EH (cell line): ENCODE data around the gene ACADSB.
A peak's percentile ranks its signal among the peaks of the same experiment; 100 is the strongest.

Experiments used
- DNase-seq: peaks from one replicate; pipeline ENCODE4 v3.0.0-alpha.2; 2015; ENCODE audit warnings: low read depth

ACADSB gene

DNA sequence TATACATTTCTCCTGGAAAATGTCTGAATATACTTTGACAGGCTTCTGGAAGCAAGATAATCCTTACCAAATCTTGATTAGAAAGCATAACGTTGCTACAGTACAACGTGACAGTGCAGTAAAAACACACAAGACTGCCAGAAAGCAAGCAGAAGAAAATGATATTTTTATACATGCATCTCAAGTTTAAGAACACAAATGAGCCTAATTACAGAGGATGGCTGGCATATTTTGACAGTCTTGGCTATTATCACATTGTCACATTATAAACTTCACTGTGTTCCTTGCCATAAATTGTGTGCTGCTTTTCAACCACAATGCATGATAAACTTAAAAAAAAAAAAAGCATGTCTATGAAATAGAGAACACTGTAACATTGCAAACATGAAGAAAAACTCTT is 4.5 kb upstream of the ACADSB start:
- no peak for DNase-seq

DNA sequence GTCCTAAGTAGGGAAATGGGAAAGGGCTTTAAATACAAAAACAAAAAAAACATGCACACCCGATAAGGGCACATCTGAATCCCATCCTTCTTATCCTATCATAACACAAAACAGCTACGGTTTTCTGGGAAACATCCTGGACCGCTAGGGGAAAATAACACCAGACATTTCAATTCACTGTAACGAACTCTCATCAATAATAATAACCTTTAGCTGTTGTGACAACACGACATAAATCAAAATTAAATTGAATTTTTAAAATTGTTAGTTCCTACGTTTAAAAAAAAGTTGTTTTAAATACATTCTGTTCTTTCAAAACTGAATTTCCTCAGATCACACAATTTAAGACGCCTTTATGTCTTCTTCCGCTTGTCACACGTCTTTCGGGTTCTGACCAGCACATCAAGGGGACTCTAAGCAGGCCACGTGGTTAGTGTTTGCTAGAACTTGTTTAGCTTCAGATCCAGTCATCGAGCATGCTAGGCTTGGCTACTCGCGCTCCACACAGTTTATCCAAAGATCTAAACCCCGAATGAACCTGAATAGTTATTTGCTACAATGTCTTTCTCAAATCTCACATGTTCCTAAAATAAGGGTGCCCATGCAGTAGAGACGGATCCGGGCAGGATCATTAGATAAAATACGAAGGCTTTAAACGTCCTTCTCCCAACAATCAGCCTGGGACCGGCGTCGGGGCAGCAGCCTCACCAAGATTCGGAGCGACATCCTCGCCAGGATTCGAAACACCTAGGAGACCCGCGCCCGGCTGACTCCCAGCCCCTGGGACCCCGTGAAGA is 1.1 kb upstream of the ACADSB start:
- DNase-seq, result peak; percentile 63

DNA sequence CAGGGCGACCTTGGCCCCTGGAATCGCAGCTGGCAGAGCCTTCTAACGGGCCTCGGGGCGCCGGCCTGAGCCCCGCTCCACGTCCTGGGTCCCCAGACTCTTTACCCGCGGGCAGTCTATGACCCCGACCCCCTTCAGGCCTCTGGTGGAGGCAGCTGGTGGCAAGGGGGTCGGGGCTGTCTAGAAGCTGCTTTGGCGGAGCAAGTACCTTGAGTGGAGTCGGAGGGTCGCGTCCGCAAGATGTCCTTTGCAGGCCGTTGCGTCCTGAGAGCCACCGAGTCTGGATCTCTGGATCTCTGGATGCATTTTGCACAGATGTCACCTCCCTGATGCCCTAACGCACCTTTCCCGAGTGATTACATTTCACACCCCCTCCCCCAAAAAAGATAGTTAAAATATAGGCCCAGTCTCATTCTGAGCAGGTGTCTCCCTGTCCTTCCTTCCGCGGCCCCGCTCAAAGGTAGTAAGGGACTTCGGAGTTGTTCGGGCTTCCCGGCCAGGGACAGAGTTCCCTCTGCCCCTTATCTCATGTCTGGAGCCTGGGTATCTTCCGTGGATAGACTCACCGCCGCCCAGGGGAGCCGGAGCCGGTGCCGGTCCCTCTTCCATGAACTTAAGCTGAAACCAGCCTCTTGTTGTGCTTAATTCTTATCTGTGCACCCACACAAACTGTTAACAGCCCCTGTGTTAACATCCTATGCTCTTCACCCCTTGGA is 457 bp downstream of the ACADSB start:
- DNase-seq, result peak; percentile 21

DNA sequence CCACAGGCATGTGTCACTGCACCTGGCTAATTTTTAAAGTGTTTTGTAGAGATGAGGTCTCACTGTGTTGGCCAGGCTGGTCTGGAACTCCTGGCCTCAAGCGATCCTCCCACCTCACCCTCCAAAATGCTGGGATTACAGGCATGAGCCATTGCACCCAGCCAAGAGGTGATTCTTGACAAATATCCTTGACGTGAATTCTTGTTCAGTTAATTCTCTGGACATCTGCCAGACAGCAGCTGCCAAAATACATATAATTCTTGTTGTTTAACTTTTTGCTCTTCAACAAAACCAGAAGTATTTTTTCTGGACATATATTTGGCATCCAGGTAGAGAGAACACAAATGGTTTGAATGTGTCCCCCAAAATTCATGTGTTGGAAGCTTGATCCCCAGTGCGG is 3.2 kb downstream of the ACADSB start:
- no peak for DNase-seq

DNA sequence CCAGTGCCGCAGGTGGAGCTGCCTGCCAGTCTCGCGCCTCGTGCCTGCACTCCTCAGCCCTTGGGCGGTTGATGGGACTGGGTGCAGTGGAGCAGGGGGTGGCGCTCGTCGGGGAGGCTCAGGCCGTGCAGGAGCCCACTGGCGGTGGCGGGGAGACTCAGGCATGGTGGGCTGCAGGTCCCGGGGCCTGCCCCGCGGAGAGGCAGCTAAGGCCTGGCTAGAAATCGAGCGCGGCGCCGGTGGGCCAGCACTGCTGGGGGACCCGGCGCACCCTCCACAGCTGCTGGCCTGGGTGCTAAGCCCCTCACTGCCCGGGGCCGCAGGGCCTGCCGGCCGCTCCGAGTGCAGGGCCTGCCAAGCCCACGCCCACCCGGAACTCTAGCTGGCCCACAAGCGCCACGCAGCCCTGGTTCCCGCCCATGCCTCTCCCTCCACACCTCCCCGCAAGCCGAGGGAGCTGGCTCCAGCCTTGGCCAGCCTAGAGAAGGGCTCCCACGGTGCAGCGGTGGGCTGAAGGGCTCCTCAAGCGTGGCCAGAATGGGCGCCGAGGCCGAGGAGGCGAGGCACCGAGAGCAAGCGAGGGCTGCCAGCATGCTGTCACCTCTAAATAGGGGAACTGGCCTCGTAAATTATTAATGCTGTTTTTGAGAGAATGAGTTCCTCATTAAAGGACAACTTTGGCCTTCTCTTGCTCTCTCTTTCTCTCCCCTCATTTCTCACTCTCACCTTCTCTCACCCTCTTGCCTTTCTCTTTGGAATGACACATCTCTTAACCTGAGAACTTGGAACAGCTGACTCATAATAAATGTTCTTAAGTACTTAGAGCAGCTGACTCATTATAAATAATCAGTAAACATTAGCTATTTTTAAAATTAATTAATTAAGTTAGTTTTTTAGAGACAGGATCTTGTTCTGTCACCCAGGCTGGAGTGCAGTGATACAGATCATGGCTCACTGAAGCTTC is 4.9 kb downstream of the ACADSB start:
- DNase-seq, result no peak

DNA sequence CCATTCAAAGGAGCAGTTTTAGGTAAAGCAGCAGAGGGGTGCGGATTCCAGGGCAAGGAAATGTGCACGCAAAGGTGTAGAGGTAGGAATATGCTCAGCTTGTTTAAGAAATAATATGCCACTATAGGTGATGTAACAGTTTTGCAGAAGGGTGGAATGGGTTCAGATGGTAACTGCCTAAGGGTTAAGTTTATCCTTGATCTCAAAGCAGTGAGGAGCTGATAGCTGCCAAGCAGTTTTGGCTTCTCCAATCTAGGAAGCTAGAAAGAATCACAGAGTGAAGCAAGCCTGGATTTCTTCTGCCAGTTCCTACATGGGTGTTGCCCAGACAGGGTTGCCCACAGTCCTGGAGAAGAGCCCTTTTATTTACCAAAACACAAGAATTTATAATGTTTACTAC is 6.0 kb downstream of the ACADSB start:
- DNase-seq, result no peak

DNA sequence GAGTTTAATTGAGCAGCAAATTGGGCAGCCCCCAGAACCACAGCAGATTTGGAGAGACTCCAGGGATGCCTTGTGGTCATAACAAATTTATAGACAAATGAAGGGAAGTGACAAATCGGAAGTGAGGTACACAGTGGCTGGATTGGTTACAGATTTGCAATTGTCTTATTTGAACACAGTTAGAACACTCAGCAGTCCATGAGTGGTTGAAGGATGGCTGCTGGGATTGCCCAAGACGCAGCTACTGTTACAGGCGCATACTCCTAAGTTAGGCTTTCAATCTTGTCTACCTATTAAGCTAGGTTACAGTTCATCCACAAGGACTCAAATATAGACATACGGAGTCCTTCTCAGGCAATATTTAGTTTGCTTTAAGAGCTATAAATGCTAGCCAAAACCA is 7.4 kb downstream of the ACADSB start:
- peak; percentile 3 for DNase-seq

DNA sequence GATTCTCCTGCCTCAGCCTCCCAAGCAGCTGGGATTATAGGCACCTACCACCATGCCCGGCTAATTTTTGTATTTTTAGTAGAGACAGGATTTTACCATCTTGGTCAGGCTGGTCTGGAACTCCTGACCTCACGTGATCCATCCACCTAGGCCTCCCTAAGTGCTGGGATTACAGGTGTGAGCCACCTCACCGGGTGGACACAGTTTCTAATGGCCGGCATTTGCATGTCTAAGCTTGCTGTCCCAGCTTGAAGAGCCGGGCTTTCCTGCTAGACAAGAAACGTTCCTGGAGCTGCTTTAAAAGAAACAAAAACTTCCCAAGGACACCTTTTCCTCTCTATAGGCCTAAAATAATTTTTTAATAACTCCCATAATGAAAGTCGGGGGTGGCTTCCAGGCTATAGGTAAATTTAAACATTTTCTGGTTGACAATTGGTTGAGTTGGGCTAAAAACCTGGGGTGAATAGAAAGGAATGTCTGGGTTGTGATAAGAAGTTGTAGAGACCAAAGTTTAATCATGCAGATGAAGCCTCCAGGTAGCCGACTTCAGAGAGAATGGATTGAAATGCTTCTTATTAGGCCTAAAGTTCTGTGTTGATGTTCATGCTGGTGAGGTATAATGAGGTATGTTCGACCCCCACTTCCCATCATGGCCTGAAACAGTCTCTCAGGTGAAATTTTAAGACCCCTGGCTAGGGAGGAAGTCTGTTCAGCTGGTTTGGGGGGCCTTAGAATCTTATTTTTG is 8.8 kb downstream of the ACADSB start:
- DNase-seq, result no peak

DNA sequence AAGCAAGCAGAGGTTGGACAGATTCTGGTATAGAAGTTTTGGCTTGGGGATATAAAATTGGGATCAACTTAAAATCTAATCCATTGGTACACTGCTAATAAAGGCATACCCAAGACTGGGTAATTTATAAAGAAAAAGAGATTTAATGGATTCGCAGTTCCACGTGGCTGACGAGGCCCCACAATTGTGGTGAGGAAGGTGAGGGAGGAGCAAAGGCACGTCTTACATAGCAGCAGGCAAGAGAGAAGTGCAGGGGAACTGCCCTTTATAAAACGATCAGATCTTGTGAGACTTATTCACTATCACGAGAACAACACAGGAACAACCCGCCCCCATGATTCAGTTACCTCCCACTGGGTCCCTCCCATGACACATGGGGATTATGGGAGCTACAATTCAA is 9.7 kb downstream of the ACADSB start:
- no peak for DNase-seq

DNA sequence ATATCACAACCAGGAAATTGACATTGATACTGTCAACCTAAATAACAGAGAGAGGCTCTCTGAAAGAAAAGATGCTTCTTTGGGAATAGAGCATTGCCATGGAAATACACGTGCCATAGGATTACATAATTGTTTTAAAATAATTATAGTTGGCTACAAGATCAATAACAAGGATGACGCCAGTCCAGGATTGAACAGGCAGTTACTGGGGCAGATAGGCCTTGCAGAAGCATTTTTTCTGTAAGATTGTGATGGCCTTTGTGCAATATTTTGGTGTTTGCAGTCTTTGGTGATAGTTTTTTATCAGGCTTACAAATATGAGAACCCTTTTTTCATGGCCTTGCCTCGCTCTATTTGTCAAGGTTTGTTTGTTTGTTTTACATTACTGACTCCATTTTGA is 10.5 kb downstream of the ACADSB start:
- DNase-seq, result no peak

DNA sequence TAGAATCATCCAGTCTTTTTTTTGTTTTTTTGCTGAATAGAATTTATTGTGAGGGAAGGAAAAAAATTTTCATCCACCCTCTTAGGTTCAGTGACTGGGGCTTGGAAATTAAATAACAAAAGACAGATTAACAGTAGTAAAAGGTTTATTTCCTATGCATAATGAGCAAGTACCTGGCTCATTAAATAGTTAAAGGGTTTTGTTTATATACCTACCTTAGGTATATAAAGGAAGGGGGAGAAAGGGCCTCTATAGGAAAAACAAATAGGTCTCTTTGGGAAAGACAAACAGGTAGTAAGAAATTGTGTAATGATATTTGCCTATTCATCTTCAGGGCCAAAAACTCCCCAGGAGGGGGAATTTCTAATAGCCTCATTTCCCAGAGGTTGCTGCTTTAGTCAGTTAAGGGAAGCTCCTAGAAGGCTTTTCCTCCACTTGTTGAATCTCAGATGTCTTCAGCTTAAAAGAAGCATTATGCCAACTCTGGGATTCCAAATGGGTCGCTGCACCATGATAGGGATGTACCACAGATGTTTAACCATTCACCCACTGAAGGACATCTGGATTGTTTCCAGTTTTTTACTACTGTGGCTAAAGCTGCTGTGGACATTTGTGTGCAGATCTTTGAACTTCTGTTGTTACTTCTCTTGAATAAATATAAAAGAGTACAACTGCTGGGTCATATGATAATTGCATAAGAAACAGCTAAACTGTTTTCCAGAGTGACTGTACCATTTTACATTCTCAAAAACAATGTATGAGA is 11.3 kb downstream of the ACADSB start:
- DNase-seq, result no peak

DNA sequence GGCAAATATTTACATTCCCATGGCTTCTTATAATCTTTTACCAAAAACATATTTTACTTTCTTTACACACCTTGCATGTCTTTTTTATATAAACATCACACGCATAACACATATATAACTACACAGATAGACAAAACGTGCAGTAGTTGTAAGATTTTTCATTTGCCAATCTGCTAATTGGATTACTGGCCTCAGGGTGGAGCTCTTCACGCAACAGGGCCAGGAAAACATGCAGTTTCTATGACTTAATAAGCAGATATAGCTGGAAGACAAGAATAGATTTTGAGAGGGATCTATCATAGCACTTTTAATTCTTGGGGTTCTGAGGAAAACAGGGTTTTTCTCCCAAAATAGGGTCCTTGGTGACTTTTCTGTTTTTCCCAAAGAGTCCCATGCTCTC is 12.7 kb downstream of the ACADSB start:
- no peak for DNase-seq

DNA sequence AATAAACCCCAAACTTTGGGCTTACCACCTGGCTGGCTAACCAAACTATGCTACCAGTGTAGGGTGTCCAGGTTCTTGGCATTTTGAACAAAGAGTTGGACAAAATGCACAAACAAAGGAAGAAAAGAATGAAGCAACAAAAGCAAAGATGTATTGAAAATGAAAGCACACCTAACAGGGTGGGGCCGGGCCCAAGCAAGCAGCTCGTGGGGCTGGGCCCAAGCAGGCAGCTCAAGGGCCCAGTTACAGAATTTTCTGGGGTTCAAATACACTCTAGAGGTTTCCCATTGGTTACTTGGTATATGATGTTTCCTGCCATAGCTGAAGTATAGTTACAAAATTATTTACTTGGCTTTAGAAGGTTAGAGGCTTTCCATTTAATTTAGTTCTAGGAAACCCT is 15.7 kb downstream of the ACADSB start:
- no peak for DNase-seq

DNA sequence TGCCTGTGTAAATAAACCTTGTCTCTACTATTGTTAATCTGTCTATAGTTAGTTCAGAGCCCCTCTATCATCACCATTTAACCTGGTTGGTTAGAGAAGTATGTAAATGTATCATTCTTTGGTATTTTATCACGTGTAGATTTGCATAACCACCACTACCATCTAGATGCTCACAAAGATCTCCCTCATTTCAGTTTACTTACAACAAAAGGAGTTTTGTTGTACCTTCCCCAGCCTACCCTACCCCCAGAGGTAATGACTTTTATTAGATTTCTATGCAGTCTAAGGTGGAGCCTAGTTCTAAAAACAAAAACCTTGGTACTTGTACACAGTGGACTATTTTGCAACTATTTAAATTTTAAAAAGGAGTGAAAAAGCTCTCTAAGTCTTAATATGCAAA is 17.5 kb downstream of the ACADSB start:
- DNase-seq, result no peak

DNA sequence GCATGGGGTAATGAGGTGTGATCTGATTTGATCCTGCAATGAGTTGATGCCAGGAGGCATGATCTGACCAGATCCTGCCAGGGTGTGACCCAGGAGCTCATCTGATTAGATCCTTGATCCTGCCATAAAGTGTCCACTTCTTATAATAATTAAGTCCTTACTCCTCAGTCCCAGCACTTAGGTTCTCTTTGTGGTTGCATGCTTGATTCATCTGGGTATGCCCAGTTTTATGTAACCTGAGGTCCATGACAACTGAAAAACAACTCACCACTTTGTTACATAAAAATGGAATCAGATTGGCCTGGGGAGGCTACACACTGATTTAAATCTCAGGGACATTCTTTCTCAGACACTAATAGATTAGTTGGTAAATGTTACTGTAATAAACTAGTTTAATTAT is 19.1 kb downstream of the ACADSB start:
- peak; percentile 10 for DNase-seq

DNA sequence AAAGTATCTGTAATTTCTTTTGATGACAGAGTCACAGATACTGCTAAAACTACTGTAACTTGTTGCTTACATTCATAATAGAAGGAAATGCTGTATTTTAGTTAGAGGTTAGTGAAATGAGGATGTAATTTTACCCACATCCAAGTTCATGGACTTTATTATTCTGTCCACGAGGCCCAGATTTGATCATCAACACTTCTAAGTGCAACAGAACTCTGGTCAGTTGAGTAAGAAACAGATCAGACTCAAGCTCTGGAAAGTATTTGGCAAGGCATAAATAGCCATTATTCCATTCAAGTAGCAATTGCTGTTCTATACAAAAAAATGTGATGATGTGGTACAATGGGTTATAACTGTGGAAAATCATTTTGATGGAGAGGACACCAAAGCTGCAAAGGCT is 22.3 kb downstream of the ACADSB start:
- DNase-seq, result no peak

DNA sequence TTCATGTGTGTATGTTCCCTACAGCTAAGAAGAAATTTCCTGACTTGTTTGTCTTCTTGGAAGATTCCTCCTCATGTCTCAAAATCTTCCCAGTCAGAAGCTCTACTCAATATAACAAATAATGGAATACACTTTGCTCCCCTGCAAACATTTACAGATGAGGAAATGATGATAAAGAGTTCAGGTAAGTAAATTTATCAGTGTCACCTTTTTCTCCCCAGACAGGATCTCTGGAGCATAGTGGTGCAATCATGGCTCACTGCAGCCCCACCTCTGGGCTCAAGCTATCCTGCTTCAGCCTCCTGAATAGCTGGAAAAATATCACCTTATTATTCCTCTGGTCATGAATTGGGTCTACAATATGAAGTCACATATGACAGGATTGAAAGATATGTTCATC is 25.5 kb downstream of the ACADSB start:
- no peak for DNase-seq

DNA sequence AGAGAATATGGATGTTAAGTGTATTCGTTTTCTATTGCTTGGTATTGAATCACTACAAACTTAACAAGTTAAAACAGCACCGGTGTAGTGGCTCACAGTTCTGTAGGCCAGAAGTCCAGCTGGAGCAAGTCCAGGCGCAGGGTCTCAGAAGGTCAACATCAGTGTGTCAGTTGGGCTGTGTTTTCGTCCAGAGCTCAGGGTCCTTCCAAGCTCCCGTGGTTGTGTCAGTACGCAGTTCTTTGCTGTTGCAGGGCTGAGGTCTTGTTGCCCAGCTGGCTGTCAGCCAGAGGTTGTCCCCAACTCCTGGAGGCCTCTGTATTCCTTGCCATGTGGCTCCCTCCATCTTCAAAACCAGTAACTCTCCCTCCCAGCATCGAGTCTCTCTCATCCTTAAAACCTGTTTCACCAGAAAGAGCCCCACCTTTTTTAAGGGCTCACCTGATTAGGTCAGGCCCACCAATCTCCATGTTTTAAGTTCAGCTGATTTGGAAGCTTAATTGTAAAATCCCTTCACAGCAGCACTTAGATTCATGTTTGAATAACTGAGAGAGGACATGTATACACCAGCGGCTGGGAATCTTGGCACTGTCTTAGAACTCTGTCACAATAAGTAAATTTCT is 26.8 kb downstream of the ACADSB start:
- no peak for DNase-seq

DNA sequence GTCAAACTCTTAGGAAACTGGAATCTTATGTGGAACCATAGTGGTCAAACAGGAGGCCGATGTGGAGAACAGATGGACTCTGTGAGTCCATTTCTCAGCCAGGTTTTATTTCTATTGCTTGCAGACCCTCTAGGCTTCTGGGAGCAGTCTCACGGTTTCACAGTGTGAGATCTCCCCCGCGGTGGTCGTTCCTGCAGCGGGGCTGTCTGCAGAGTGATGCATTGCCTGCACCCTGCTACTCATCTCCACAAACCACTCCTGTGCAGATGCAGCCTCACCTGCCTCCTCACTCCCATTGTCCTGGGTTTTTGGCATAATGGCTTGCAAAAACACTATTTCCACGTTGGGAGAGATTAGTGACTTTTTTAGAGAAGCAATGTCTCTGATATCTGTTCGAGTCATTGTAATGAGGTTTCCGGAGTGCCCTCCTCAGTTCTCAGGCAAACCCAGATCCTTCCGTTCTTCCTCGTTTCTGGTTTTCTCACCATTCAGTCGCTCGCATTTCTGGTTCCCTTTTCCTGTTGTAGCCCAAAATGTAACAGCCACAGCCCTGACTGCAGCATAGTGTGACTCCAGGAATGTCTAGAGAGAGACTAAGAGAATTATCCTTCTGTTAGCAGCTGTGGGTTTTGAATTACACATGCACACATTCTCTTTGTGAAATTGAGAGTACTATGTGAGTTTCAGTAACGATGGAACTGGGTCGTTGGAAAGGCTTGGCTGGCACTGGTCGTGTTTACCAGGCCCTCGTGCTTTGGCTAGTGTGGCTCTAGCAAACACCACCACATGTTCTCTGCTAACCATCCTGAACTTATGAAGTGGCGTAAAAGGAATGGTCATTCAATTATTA is 30.2 kb downstream of the ACADSB start:
- DNase-seq, result no peak

DNA sequence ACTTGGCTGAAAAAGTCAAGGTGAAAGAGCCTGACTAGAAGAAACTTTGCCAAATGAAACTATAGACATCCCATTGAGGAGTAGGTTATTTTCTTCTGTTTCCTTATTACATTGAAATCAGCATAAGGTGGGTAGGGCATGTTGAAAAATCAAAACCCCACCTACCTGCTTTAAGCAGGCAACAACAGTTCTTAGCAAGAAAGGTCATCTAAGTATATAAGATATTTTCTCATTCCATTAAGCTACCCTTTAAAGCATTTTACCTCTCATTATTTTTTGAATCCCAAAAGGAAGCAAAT is 30.8 kb downstream of the ACADSB start:
- no peak for DNase-seq
